CD4-positive, alpha-beta T cell (primary cell): ENCODE results near the gene CCP110. TPM values are rescaled to one million over a fixed set of nuclear protein-coding genes. Genes with fewer than 3 reads are reported as not detected.

Experiments used
- ATAC-seq: fragments of 200-7000 bp; cut with Tn5 transposase; one replicate; pipeline ENCODE4 v1.10.0; 2022; ENCODE audit warnings: mild to moderate bottlenecking; ENCODE audit not compliant: poor library complexity
- CTCF ChIA-PET: fragments of 350-600 bp; sonication (Branson Sonifier 250); formaldehyde crosslinking; loops from one replicate; lab custom pipeline; 2021; ENCODE audit warnings: antibody characterized with exemption, inconsistent platforms; lab: Charles Lee
- POLR2A ChIA-PET: fragments of 350-600 bp; sonication (Branson Sonifier 250); formaldehyde crosslinking; loops from one replicate; lab custom pipeline; 2021; ENCODE audit warnings: antibody characterized with exemption, inconsistent platforms; lab: Charles Lee
- DNase-seq, 14 experiments: peaks; one replicate each; pipeline ENCODE4 v3.0.0-alpha.2; 2013 to 2020; ENCODE audit warnings: mixed read lengths in 2 of 14
- H3K27ac ChIP-seq, 2 donors: one replicate each; pipeline versions ENCODE4 v1.5.1 to v1.7.0; 2013; ENCODE audit warnings: low read length in 2 of 2, low read depth in 1 of 2, mild to moderate bottlenecking in 1 of 2
- H3K27me3 ChIP-seq, 2 experiments: 1 replicate in 1 of 2; 2 replicates in 1 of 2; pipeline versions ENCODE4 v1.6.1 to v1.7.0; 2013; ENCODE audit warnings: low read length in 2 of 2, control low read depth in 1 of 2, mild to moderate bottlenecking in 1 of 2, moderate library complexity in 1 of 2; ENCODE audit not compliant: insufficient read depth in 2 of 2, control insufficient read depth in 1 of 2
- H3K36me3 ChIP-seq: one replicate; pipeline ENCODE4 v1.6.1; 2013; ENCODE audit warnings: low read length, control low read depth; ENCODE audit not compliant: insufficient read depth
- H3K4me1 ChIP-seq: one replicate; pipeline ENCODE4 v1.6.1; 2013; ENCODE audit warnings: low read length, control low read depth; ENCODE audit not compliant: insufficient read depth
- H3K4me3 ChIP-seq: one replicate; pipeline ENCODE4 v1.5.1; 2013; ENCODE audit warnings: mild to moderate bottlenecking, low read length, moderate library complexity
- H3K9me3 ChIP-seq, 2 experiments: 1 replicate in 1 of 2; 2 replicates in 1 of 2; pipeline versions ENCODE4 v1.6.1 to v1.7.0; 2013; ENCODE audit warnings: low read length in 2 of 2, mild to moderate bottlenecking in 2 of 2, control low read depth in 1 of 2, moderate library complexity in 1 of 2; ENCODE audit not compliant: control insufficient read depth in 1 of 2, insufficient read depth in 1 of 2
- H3K27ac Mint-ChIP-seq: one replicate; pipeline ENCODE4 v1.8.0; 2020; ENCODE audit warnings: mixed read lengths
- H3K27me3 Mint-ChIP-seq: one replicate; pipeline ENCODE4 v1.8.0; 2021; ENCODE audit warnings: mixed read lengths
- H3K36me3 Mint-ChIP-seq: one replicate; pipeline ENCODE4 v1.8.0; 2021; ENCODE audit warnings: low read depth, mixed read lengths
- H3K4me1 Mint-ChIP-seq: one replicate; pipeline ENCODE4 v1.8.0; 2021; ENCODE audit warnings: low read depth, mixed read lengths
- H3K4me3 Mint-ChIP-seq: one replicate; pipeline ENCODE4 v1.8.0; 2020; ENCODE audit warnings: mild to moderate bottlenecking, mixed read lengths
- H3K9me3 Mint-ChIP-seq: one replicate; pipeline ENCODE4 v1.8.0; 2020; ENCODE audit warnings: mixed read lengths
- CTCF ChIP-seq: fragments of 200-600 bp; IDR thresholded peaks from one replicate; pipeline ENCODE4 v1.8.0; 2022; ENCODE audit warnings: antibody characterized with exemption, mild to moderate bottlenecking
- intact Hi-C, 2 experiments: fragments of 100-400 bp; cut with DNase I in 1 of 2; cut with micrococcal nuclease in 1 of 2; formaldehyde crosslinking; loops; one replicate each; pipeline versions ENCODE4 v1.15.1 to v1.9.0; 2023 to 2025; cut with DNase I, micrococcal nuclease
- total RNA-seq, 174 experiments: library from RNA in 2 of 174; stranded (reverse) in 2 of 174; gene quantifications; one replicate each; pipeline ENCODE4 v1.2.3 and lab custom pipeline; 2021 to 2026

Gene CCP110
- total RNA-seq, 2 experiments from 2014 or later, result 14.8 to 15.4 TPM

- H3K4me1 Mint-ChIP-seq, result peaks cover 54% of the 10 kb centered on the region
- POLR2A ChIA-PET, result interaction anchor here (1.3 kb wide), 1 partner anchor 449 kb away, joined by 3 read pairs; the partner anchor contains the start of gene COQ7
- intact Hi-C loops, result no loop called here
- H3K9me3 Mint-ChIP-seq, result no peaks in the 10 kb centered on the region
- Histone ChIP-seq H3K27me3 (no peaks in the 10 kb centered on the region), H3K9me3 (no peaks in the 10 kb centered on the region), H3K4me1 (peaks cover 23% of the 10 kb centered on the region), H3K4me3 (no peak overlapping the region), H3K36me3 (peaks cover 38% of the 10 kb centered on the region), H3K27ac (no peak overlapping the region)
- no peak overlapping the region for H3K27ac Mint-ChIP-seq
- CTCF ChIA-PET, result interaction anchor here (1.4 kb wide), 1 partner anchor 39 kb away, joined by 4 read pairs; the partner anchor contains the start of gene VPS35L
- no peak for DNase-seq
- no peak overlapping the region for H3K4me3 Mint-ChIP-seq
- TF ChIP-seq CTCF, result no peak
- peaks cover 62% of the 10 kb centered on the region for H3K36me3 Mint-ChIP-seq
- ATAC-seq, result no peak
- no peaks in the 10 kb centered on the region for H3K27me3 Mint-ChIP-seq
Measured at GRCh38 chr16:19515757-19516156, 8.0 kb upstream of the CCP110 start.

GRCh38 chr16:19517424-19518089 is 6.2 kb upstream of the CCP110 start:
- no peak for ATAC-seq
- Mint-ChIP-seq H3K36me3 (peaks cover 56% of the 10 kb centered on the region), H3K27ac (peak overlapping the region; percentile 1), H3K27me3 (no peaks in the 10 kb centered on the region), H3K4me1 (peaks cover 68% of the 10 kb centered on the region), H3K9me3 (no peaks in the 10 kb centered on the region), H3K4me3 (no peak overlapping the region)
- POLR2A ChIA-PET, result no interaction called here
- Histone ChIP-seq H3K4me3 (no peak overlapping the region), H3K36me3 (peaks cover 33% of the 10 kb centered on the region), H3K9me3 (no peaks in the 10 kb centered on the region), H3K4me1 (peaks cover 37% of the 10 kb centered on the region), H3K27me3 (no peaks in the 10 kb centered on the region), H3K27ac (no peak overlapping the region)
- intact Hi-C loops, result no loop called here
- DNase-seq, result peak in 2 of 14 experiments; percentile 10 to 19
- CTCF ChIA-PET, result interaction anchor here (0.9 to 1.1 kb wide), 2 partner anchors 38 to 44 kb away, joined by 3 to 5 read pairs; partner anchors contain the start of gene VPS35L
- no peak for TF ChIP-seq CTCF

GRCh38 chr16:19518388-19518787 is 5.4 kb upstream of the CCP110 start:
- H3K4me1 Mint-ChIP-seq, result peaks cover 65% of the 10 kb centered on the region

More at GRCh38 chr16:19518388-19518787, 5.4 kb upstream of the CCP110 start:
- DNase-seq (no peak), ATAC-seq (no peak)
- Mint-ChIP-seq H3K9me3 (no peaks in the 10 kb centered on the region), H3K36me3 (peaks cover 48% of the 10 kb centered on the region), H3K27me3 (no peaks in the 10 kb centered on the region), H3K4me3 (no peak overlapping the region), H3K27ac (no peak overlapping the region)
- intact Hi-C loops, result no loop called here
- H3K36me3 ChIP-seq, result peaks cover 27% of the 10 kb centered on the region
- H3K27ac ChIP-seq, result no peak overlapping the region
- TF ChIP-seq CTCF, result no peak
- no peaks in the 10 kb centered on the region for H3K27me3 ChIP-seq
- no peaks in the 10 kb centered on the region for H3K9me3 ChIP-seq
- CTCF ChIA-PET, result interaction anchor here (0.9 kb wide), 1 partner anchor 43 kb away, joined by 3 read pairs; no protein-coding TSS in a partner anchor
- peaks cover 40% of the 10 kb centered on the region for H3K4me1 ChIP-seq
- H3K4me3 ChIP-seq, result no peak overlapping the region
- POLR2A ChIA-PET, result interaction anchor here (0.7 kb wide), 1 partner anchor 11 kb away, joined by 4 read pairs; no protein-coding TSS in a partner anchor
